ENCODE results near the gene CNGB1.
"Not testable (repeated sequence)": the region's sequence is repeated elsewhere in the genome, so short reads cannot be mapped to it uniquely, and the experiment has no call there.

The CNGB1 gene

GRCh38 chr16:57901480-57902069 is 69.4 kb downstream of the CNGB1 start:
- DNase-seq: no peak

GRCh38 chr16:57900796-57901479 is 70.0 kb downstream of the CNGB1 start:
- no peak for DNase-seq

GRCh38 chr16:57899771-57900661 is 70.9 kb downstream of the CNGB1 start:
- DNase-seq: peak; percentile 58 to 74

- DNase-seq: no peak
Measured at GRCh38 chr16:57898961-57899360, 72.0 kb downstream of the CNGB1 start.

- no peak for DNase-seq
Measured at GRCh38 chr16:57897996-57898395, 72.9 kb downstream of the CNGB1 start.

GRCh38 chr16:57897053-57897784 is 73.7 kb downstream of the CNGB1 start:
- DNase-seq: no peak

GRCh38 chr16:57895081-57895547 is 75.8 kb downstream of the CNGB1 start:
- DNase-seq: not testable (repeated sequence)

- DNase-seq: no peak
Measured at GRCh38 chr16:57894390-57895080, 76.4 kb downstream of the CNGB1 start.

- DNase-seq: peak; percentile 65 to 77
Measured at GRCh38 chr16:57893559-57894389, 77.2 kb downstream of the CNGB1 start.

- no peak for DNase-seq
Measured at GRCh38 chr16:57893217-57893558, 77.7 kb downstream of the CNGB1 start.

GRCh38 chr16:57892447-57893096 is 78.4 kb downstream of the CNGB1 start:
- no peak for DNase-seq

- no peak for DNase-seq
Measured at GRCh38 chr16:57892041-57892440, 78.9 kb downstream of the CNGB1 start.

GRCh38 chr16:57890752-57891111 is 80.2 kb downstream of the CNGB1 start:
- DNase-seq: no peak

GRCh38 chr16:57889960-57890751 is 80.8 kb downstream of the CNGB1 start:
- DNase-seq: no peak

GRCh38 chr16:57889522-57889921 is 81.4 kb downstream of the CNGB1 start:
- no peak for DNase-seq

GRCh38 chr16:57889111-57889510 is 81.8 kb downstream of the CNGB1 start:
- DNase-seq: no peak

- DNase-seq: no peak
Measured at GRCh38 chr16:57888128-57888527, 82.8 kb downstream of the CNGB1 start.

GRCh38 chr16:57887711-57888110 is 83.2 kb downstream of the CNGB1 start:
- DNase-seq: no peak

GRCh38 chr16:57886427-57886826 is 84.5 kb downstream of the CNGB1 start:
- DNase-seq: no peak

- no peak for DNase-seq
Measured at GRCh38 chr16:57884655-57885133, 86.2 kb downstream of the CNGB1 start.

Measured in Kasumi-1 (cell line).